HG03469 (cell line): ENCODE measurements around the gene PAPPA.

Source experiments
- ATAC-seq: cut with Tn5 transposase; IDR thresholded peaks from one replicate; pipeline ENCODE4 v1.9.1; 2021; ENCODE audit warnings: mild to moderate bottlenecking, moderate library complexity, moderate number of reproducible peaks; ENCODE audit not compliant: unreplicated experiment

PAPPA gene

DNA sequence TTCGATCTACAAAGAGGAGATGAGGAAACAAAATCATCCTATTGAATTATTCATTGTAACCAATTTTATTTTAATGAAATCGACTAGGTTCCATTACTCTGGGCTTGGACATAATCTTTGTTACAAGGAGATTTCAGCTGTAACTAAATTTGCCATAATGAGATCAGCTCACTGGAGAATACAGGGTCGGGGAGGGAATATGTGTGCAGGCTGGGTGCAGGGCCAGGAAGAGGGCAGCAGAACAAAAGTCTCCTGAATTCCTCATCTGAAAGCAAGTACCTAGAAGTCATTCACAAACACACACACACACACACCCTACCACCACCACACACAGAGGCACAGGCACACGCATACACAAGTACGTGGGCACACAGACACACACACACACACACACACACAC is 151.2 kb downstream of the PAPPA start:
- ATAC-seq: no peak

DNA sequence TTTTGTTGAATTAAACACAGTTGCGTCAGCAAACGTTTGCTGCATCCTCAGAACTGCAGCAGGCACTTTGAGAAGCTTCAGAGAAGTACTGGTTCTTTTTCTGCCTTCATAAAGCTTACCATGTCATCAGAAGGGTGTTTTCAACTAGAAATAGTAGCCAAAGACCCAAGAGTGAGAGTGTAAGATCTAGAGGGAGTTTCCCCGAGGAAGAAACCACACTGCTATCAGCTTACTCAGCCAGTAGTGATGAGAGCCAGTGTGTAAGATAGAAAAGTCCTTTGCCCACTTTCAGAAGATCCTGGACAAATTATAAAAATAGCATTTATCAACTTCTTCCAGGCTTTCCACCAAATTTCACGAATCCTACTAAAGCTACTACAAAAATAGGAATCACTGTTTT is 154.5 kb downstream of the PAPPA start:
- no peak for ATAC-seq

DNA sequence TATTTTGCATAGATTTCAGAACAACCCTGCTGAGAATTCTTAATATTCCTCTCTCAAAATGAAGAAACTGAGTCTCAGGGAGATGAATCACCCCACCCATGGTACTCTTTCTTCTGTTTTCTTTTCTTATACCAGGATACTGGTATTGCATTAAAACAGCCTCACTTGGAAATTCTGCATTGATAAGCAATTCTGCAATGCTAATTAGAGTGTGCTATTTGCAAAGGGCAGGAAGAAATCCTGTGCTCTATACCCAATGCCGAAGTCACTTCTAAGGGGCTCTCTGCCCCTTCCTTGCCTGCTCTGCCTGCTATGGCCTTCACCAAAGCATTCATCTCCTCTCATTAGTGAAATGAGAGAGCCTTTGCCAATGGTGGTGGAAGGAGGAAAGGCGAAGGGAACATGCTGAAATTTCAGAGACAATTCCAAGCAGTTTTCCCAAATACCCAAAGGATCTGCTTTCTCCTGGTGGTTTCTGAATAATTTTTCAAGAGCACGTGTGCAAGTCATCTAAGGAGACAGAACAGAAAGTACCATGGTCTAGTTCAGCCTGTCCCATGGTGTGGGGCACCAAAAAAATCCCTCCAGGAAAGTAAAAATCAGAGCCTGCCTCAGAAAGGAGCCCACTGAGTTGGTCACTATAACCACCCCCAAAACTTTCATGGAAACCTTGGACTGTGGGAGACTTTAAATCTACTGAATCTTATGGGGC is 156.5 kb downstream of the PAPPA start:
- ATAC-seq: no peak

DNA sequence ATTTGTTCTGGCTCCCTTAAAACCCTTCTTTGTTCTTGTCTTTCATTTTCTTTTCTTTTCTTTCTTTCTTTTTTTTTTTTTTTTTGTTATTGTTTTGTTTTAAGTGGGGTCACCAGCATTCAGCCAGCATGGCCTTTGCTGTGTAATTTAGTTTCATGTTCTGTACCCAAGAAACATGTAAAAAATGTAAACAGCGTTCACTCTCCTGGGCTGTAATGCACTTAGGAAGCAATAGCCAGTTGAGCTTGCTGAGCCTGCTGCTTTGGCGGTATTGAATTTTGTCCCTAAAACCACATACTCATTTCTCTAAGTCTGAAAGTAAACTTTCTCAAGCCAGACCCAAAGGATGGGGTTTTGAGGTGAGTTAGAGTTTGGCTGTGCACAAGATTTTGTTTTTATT is 158.6 kb downstream of the PAPPA start:
- no peak for ATAC-seq

DNA sequence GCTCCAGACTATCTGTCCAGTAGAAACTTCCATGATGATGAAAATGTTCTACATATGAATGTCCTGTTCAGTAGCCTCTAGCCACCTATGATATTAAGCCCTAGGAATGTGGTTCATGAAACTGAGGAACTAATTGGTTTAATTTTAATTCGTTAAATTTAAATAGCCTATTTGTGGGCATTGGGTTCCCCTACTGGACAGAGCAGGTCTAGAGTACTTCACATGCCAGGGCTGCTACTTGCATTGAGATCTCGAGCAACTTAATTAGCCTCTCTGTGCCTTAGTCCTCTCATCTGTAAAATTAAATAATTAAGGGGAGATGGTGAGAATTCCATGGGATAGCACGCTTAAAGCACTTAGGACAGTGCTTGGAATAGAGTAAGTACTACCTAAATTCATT is 160.0 kb downstream of the PAPPA start:
- no peak for ATAC-seq

DNA sequence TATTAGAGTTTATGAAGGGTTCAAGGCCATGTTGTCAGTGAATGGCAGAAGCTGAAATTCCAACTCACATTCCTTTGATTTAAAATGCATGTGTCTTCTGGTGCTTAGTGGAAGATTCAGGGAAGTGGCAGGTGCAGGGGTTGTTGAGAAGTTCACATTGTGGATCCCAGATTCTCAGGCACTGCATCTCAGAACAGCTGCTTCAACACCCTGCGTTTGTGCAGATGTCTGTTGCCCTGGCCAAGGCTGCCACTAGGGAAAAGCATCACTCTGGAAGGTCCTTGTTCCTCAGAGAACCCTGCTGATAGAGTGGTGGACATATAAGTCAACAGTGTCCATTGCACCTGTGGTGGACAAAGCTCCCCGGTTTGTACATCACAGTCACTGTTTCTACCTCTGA is 162.7 kb downstream of the PAPPA start:
- ATAC-seq: no peak

DNA sequence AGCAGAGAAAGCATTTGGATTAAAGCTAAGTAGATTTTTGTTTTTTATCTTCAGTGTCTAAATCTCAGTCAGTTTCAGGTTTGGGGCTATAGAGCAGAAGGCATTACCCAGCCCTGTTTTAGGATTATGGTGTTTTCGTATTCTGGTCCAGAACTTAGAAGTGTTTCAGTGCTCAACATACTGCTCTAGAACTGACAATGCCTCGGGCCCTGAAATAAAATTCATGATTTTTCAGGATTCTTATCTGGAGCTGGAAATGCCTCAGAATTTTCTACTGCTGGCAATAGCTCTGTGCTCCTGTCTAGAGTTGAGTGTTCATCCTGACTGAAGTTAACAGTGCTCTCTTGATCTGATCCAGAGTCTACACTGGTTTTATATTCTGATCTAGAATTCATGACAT is 163.9 kb downstream of the PAPPA start:
- no peak for ATAC-seq

DNA sequence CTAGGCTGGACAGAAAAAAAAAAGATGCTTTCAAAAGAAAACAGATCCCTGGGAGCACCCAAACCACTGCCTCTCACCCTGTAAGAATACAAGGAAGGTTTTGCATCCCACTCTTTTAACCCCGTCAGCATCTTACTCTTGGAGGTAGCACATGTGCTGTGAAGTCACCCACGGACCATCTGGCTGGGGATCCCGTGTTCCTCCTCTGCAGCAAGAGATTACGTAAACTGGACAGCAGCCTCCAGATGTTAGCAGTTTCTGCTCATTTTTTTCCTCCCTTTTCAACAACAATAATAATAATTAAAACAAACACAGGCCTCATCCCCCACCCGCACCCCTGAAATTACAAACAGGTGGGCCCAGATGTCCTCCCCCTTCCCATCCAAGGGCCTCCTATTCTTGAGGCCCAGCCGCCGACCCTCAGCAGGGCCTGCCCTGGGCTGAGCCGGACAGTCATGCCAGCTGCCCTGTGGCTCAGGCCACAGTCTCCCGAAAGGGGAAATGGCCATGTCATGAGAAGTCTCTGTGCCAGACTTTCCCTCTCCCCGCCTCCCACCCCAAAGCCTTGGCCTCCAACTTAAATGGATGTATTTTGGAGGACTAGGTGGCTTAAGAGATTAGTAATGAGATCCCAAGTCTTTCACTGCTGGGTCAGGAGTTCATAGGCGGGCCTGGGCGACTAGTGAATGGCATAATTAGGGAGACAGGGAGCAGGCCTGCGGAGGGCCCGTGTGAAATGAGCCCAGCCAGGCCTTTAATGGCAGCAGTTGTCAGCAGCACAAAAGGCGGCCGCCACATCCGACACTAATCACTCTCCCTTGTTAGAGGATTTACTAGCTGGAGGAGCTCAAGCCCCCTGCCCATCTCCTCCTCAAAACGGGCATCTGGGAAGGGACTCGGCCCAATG is 165.1 kb downstream of the PAPPA start:
- no peak for ATAC-seq

DNA sequence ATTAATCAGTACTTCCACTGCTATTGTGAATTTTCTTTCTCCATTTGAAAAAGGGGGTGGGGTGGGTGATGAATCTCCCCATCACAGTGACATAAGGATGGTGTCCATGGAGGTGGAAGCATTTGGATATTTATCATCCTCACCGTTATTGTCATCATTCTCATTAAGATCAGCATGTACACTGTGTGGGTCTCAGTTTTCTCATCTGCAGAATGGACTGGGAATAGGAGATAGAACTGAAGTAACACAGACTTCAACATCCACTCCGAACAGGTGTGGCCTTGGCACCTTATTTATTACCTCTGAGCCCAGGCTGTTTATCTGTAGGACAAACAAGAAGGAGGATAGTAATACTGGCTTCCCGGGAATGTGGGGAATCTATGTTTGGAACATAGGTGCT is 165.9 kb downstream of the PAPPA start:
- ATAC-seq: no peak

DNA sequence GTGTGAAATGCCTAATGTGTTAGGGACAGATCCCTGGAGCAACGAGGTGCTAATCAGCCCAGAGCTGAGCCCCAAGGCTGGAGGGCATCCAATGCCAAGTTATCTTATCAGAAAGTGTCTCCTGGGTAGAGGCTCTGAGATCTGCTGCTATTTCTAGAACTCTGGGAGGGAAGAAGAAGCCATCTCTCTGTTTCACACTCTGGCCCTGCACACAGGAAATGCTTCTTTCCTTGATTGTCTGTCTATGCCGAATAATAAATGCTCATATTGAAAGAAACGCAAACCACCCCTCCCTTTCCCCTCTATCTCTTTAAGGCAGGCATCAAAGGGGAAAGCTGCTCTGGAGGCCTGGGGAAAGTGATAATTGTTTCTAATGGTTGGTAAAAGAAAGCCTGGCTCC is 166.7 kb downstream of the PAPPA start:
- ATAC-seq: no peak

DNA sequence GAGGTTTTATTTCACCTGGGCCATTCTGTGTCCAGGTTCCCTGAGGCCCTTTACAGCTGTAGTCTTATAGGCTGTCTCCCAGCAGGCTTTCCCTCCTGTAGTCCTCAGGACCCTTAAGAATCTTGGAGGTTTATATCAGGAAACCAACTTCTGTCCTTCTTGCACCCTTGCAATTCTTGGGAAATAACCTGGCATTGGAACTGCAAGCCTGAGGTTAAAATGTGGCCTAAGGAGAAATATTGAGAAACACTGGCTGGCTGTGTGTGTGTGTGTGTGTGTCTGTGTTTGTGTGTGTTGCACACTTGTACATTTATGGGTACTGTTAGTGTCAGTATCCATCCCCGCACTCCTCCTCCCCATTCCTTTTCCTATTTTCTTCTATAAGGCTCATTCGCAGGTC is 168.9 kb downstream of the PAPPA start:
- ATAC-seq: no peak

DNA sequence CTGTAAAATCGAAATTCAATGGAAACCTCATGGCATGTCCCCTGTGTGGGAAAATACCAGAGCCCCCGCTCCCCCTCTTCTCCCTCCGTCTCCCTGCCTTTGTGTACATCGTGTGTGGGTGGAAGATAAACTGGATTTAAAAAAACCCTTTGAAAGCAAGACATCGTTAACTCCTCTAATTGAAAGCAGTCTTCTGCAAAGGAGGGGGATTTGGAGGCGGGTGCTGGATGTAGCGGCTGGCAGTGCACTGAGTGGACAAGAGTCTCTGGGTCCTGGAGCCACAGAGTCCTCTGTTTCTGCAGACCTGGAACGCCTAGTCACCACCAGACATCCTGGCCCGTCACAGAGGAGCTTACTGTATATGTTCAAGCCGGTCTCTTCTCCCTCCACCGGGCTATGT is 169.4 kb downstream of the PAPPA start:
- no peak for ATAC-seq

DNA sequence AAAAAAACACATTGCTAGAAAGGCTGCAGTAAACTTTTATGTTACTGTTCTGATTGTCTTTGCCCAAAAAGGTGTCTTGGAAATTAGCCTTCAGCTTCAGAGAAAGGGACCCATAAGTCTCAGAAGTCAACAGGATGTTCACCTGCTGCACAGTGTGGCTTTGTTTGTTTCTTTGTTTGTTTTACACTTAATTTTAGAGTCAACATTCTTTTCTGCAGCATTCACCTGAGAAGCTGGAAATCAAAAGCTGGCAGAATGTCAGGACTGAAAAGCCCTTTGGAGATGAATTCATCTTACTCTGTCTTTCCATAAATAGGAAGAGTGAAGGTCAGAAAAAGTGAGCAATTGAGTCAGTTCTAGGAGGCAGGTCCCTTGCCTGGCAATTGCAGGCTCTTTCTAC is 170.0 kb downstream of the PAPPA start:
- no peak for ATAC-seq

DNA sequence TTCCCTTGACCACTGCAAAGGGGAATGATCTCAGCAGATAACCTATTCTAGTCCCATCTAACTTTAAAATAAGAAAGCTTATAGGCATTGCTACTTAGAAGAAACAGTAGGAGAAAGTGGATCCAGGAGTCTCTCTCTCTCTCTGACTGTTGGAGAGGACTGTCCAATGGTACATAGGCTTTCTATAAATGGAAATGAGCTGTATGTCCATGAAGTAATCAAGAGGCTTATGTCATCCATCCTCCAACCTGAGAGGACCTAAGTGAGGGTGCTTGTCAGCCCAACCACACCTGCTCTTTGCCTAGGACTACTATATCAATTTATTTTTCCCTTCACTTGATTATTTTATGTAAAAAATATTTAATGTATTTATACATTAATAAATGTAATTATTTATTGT is 172.3 kb downstream of the PAPPA start:
- ATAC-seq: no peak

DNA sequence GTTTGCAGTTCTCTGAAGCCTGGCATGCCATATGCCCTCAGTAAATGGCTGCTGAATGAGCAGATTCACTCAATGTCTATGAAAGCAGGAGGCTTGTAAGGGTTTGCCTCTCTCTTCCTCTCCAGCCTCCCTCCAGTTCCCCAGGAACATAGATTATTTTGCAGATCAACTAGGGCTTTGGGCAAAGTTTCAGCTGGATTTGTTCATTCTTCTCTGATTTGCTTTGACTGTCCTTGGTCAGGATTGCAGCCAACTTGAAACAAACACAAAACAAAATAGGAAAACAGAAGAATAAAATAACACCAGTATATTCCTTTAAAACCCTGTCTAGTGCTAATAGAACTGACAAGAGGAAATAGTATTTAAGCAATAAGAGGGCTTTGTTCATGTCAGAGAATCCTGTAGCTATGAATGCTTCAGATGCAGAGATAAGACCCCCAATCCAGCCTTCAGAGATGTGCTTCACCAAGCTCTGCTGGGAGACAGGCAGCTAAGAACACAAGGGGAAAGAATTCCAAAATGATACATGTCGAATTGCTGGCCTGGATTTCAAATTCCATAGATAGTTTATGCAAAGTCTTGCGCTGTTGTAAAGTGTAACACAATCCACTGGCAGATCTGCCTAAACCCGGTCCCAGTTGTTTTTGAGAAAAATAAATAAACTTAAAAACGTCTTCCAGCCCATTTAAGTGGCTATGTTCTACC is 174.3 kb downstream of the PAPPA start:
- no peak for ATAC-seq

DNA sequence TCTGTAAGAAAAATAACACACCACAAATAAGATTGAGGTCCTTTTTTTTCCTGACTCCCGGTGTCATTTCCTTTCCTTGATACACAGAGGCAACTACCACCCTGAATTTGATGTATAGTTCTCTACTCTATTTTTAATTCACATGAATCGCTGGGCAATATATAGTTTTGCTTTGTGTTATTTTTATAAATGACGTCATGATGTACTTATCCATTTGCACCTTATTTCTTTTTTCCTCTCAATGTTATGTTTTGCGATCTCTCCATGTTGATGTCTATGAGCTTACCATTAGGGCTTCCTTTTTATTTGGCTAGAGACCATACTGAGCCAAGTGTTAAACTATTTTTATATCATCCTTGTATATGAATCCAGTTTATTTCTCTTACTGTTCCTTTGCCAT is 175.9 kb downstream of the PAPPA start:
- ATAC-seq: no peak

DNA sequence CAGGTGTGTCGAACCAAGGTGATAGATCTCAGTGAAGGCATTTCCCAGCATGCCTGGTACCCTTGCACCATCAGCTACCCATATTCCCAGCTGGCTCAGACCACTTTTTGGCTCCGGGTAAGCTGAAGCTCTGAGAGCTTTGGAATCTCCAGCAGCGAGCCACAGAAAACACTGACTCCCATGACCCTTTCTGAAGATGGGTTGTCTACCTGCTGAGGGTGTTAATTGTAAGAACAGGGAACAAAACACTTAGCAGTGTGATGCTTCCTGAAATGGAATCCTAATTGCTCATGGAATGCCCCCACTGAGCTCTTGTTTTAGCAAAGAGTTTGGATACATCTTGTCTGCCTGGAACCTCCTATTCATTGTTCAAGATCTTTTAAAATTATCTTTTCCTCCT is 177.7 kb downstream of the PAPPA start:
- ATAC-seq: no peak

DNA sequence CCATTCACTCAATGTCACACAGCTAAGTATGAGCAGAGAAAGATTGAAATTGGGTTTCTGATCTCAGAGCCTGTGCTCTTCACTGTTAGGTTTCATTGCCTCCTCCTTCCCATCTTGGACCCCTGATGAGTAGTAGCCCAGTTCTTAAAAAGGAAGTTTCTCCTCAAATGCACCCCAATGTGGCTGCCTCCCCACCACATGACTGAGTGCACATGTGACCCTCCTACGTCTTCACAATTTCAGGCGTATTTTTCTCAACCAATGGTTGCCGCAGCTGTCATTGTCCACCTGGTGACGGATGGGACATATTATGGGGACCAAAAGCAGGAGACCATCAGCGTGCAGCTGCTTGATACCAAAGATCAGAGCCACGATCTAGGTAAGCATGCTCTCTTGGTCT is 178.5 kb downstream of the PAPPA start:
- no peak for ATAC-seq

DNA sequence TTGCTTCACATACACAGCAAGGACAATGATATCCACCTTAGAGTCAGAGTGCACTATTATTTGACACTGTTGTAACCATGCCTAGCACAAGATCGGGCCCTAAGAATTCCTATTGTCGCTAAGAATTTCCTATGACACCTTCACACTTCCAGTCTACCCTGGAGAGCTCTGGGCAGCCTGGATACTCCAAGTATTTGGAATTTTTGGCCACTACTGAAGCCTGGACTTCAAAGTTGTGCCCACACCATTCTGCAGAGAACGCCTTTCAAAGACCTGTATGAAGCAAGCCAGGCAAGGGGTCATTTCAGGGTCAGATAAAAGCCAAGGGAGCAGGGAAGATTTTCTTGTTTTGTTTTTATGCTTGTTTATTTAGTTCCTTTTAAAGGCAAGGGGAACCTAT is 179.7 kb downstream of the PAPPA start:
- no peak for ATAC-seq

DNA sequence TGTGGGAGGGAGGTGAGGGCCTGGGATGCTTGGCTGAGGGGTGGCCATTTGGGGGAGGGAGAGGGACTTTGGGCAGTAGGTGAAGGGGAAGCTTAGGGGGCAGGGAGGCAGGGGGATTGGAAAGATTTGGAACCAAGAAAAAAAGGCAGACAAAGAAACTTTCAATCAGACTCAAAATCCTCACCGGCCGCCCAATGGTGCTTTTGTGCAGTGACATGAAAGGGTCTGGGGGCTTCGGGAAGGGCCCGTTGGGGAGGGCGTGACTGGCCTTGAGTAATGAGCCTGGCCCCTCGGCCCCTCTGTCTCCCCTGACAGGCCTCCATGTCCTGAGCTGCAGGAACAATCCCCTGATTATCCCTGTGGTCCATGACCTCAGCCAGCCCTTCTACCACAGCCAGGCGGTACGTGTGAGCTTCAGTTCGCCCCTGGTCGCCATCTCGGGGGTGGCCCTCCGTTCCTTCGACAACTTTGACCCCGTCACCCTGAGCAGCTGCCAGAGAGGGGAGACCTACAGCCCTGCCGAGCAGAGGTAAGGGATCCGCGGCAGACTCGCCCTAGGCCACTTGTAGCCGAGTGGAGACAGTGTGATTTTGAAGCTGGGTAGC is 181.1 kb downstream of the PAPPA start:
- no peak for ATAC-seq

DNA sequence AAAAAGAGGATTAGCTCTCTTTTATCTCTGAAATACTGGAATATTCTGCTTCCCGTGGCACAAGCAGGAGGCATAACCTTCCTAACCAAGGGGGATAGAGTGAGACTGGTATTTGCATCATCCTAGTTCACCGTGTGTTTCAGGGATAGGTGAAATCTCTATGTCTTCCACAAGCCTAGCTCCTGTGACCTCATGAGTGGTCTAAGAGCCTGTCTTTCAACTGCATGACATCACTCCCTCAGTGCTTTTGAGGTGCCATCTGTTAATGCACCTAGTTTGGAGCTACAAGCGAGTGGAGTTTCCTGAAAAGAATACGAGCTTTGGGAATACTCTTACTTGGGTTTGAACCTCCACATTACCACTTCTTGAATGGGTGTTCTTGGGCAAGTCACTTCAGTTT is 181.8 kb downstream of the PAPPA start:
- ATAC-seq: no peak
